HG02678 (cell line): ENCODE data around the gene MACIR.

ENCODE experiments used
- ATAC-seq: cut with Tn5 transposase; IDR thresholded peaks from one replicate; pipeline ENCODE4 v1.9.1; 2021; ENCODE audit warnings: mild to moderate bottlenecking, moderate library complexity; ENCODE audit not compliant: unreplicated experiment

The MACIR gene

GRCh38 chr5:103244398-103244797, 14.2 kb upstream of the MACIR start:
- no peak for ATAC-seq

- ATAC-seq, result no peak
Measured at GRCh38 chr5:103245761-103246160, 12.8 kb upstream of the MACIR start.

DNA sequence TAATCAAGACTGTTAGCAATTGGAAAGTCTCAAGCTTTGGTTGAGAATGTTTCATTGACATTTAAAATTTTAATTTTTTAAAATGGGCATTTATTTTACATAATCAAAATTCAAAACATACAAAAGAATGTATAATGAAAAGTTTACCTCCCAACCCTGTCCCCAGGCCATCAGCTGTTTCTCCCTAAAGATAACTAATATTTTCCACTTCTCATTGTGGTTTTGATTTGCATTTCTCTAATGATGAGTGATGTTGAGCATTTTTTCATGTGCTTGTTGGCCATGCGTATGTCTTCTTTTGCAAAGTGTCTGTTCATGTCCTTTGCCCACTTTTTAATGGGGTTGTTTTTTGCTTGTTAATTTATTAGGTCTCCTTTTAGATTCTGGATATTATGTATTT, 11.4 kb upstream of the MACIR start:
- no peak for ATAC-seq

DNA sequence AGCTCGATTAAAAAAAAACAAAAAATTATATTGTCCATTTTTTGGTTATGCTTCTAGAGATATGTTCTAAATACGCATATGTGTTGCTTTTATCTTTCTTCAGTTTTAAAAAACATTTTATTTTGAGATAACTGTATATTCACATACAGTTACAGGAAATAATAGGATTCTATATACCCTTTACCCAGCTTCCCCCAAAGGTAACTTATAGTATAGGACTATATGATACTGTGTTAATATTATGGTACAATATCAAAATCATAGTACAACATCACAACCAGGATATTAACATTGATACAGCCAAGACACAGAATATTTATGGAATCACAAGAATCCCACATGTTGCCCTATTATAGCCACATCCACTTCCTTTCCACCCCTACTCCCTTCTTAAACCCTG, 9.5 kb upstream of the MACIR start:
- ATAC-seq, result no peak

- ATAC-seq, result no peak
Measured at GRCh38 chr5:103254921-103255320, 3.6 kb upstream of the MACIR start.

DNA sequence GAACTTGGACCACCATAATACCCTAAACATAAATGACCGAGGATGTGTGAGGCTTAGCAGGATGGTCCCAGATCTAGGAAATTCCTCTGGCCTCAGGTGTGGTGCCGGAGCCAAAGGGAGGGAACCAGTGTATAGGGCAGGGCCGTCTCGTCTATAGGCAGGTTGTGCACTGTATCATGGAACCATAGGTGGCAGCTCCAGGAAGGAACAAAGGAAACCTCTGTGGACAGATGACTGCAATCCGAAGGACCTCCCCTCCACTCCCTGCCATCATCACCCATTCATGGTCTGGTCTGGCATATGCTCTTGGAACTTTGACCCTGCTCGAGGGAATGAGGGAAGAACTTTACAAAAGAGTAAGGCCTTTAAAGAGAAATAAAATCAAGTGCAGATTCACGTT, 2.9 kb upstream of the MACIR start:
- ATAC-seq, result no peak

GRCh38 chr5:103256178-103256577, 2.4 kb upstream of the MACIR start:
- no peak for ATAC-seq

DNA sequence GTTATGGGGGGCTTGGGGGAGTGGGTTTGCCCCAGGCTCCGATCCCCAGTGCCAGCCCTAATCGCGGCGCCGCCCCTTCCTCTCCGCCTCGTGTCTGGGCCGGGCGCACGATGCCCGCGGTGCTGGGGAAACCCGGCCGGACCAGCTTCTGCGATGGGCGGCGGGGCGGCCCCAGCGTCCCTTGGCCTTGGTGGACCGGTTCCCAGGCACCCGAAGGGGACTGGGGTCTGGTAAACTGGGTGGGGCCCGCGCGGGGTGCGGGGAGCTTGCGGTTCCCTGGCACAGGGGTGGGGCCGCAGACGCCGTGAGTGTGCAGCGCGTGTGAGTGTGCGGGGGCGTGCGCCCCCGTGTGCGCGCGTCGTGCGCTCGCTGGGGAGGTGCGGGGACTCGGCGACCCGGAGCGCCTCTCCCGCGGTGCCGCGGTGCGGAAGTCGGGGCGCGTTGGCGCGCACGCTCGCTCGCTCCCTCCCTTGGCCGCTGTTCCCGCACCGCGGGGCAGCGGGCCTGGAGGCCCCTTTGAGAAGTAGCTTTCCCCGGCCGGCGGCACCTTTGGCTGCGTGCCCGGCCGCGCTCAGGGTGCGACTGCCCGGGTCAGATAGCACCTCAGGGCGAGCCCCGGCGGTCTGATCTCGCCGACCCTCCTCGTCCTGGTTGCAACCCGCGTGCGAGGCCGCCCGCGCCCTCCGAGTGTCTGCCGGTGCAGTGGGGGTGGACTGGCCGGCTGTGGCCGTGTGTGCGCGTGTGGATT, 568 bp downstream of the MACIR start:
- ATAC-seq, result peak; percentile 40

- no peak for ATAC-seq
Measured at GRCh38 chr5:103259705-103260355, 1.3 kb downstream of the MACIR start.

DNA sequence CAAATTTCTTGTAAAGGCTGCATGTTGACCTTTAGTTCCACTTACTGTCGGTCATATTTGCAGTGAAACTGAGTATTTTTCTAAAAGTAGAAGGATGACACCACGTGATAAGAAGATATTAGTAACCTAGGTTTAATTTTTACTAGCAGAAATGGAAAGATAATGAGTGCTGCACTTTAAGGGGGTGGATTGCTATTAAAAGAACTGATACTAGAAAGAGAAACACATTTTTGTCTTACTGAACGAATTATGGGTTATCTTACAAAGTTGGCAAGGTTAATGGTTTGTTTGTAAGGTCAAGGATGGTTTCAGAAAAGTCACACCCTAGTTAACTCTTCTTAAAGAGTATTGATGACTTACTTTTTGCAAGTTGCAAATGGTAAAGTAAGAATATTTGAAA, 2.4 kb downstream of the MACIR start:
- ATAC-seq, result peak; percentile 24

DNA sequence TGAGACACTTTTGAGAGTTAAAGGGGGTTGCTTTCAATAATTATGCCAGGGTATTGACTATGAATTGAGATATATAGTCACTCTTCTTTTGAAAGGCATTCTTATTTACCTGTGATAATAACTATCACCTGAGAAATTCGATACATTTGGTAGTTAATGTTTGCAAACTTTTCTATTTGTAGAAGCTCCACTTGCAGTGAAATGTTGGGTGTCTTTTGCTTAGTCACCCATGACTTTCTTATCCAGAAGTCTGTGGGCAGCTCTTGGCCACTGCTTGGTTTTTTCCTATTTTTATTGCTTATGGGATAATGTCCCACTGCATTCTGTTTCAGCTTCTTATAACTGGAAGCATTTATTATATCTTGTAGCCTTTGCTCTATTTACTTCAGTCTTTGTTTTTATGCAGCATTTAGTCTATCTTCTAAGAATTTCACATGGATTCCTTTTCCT, 3.9 kb downstream of the MACIR start:
- ATAC-seq, result no peak

- ATAC-seq, result no peak
Measured at GRCh38 chr5:103263054-103263453, 4.5 kb downstream of the MACIR start.

GRCh38 chr5:103264508-103264907, 5.9 kb downstream of the MACIR start:
- ATAC-seq, result no peak

- ATAC-seq, result no peak
Measured at GRCh38 chr5:103270581-103270980, 12.0 kb downstream of the MACIR start.

DNA sequence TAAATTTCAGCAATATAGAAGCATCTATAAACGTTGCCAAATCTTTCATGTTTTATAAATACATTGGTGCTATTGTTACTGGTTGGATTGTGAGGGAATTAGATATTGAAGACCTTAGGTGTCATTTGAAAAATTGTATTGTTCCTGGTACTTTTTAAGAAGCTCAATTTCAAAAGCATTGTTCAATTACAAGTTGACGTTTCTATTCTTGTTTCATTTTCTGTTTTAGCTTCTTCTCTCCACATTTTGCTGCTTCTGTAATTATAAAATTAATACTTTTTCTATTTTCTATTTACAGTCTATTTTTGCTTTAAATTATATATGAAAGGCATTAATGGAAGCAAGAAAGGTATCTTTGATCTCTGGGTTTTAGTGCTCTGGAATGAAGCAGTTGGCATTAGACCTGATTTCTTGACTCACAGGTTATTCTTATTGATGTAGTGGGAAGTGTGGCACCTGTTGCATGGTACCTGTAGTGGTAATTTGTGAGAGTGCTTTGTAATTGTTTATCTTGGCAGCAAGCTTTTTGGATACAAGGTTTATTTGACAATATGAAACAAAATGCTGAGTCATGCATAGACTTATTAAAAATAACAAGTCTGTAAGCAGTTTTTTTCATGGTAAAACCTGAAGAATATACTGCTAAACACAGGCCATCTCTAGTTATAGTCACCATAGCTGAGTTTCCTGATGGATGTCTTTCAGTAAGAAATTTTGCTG, 13.2 kb downstream of the MACIR start:
- no peak for ATAC-seq

GRCh38 chr5:103272377-103272776, 13.8 kb downstream of the MACIR start:
- ATAC-seq, result no peak

GRCh38 chr5:103273952-103274351, 15.4 kb downstream of the MACIR start:
- no peak for ATAC-seq

DNA sequence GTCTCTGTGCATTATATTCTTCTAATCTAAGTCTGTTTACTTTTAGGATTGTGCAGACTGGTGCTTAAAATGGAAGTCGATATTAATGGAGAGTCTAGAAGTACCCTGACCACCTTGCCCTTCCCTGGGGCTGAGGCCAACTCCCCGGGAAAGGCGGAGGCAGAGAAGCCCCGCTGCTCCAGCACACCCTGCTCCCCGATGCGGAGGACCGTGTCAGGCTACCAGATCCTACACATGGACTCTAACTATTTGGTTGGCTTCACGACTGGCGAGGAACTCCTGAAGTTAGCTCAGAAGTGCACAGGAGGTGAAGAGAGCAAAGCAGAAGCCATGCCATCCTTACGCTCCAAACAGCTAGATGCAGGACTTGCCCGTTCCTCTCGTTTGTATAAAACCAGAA, 17.3 kb downstream of the MACIR start:
- no peak for ATAC-seq

GRCh38 chr5:103280967-103281366, 22.4 kb downstream of the MACIR start:
- ATAC-seq, result no peak

- ATAC-seq, result no peak
Measured at GRCh38 chr5:103283120-103283519, 24.6 kb downstream of the MACIR start.

DNA sequence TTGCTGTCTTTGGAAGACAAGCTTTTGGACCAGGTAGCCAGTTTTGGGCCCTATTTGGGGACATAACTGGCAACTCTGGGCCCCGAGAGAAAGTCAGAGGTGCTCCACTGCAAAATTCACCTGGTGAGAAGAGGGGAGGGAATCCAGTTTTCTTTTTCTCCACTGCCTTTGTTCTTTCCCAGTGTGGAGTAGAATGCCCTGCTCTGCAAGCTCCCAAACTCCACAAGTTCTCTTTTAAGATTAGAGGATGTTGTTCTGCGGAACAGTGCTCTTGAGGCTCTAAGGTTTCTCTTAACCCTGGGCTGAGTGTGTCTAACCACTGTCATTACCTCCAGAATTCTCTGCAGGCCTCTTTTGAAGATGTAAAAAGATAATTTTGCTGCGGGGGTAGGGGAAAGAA, 25.3 kb downstream of the MACIR start:
- ATAC-seq, result no peak

DNA sequence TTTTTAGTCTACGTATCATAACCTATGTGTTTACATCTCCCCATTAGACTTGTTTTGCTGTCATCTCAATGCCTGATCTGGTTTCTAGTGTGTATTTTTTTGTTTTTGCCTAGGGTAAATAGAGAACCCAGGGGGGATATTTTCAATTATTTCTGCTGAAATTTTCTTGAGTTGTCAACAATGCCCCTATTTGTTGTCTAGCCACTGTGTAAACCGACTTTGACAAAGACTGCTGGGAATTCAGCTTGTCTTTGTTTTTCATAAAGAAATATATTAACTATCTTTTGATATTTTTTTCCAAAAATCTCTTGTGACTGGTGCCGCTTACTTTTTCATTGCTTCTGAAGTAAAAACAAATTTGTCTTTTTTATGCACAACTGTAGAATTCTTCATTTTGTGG, 28.1 kb downstream of the MACIR start:
- ATAC-seq, result no peak
